Stimulated activated CD8-positive, alpha-beta memory T cell treated with anti-CD3 and anti-CD28 coated beads, Interleukin-4, amount 100 ng/mL, for 4 hours (primary cell): ENCODE measurements around the gene RAD54L.
"Not testable (repeated sequence)": the region's sequence is repeated elsewhere in the genome, so short reads cannot be mapped to it uniquely, and the experiment has no call there.

Experiments
- DNase-seq, 2 donors: peaks; one replicate each; pipeline ENCODE4 v3.0.0-alpha.2; 2020; ENCODE audit warnings: low read depth in 2 of 2, low spot score in 1 of 2

Gene RAD54L

GRCh38 chr1:46247436-46248121 is at the start of gene RAD54L:
Gene RAD54L (plus strand): TSS chr1:46247763. CDS start chr1:46248406, 643 bp downstream.
- DNase-seq = peak; percentile 92 to 93

GRCh38 chr1:46197964-46198811 is 49.4 kb upstream of the RAD54L start, which contains the start of gene POMGNT1:
Gene POMGNT1 (minus strand): TSS chr1:46198434. CDS start chr1:46197821, 613 bp downstream.
- DNase-seq = peak; percentile 41 to 46

- no peak for DNase-seq
Observed at GRCh38 chr1:46199233-46199749, 48.3 kb upstream of the RAD54L start.

- no peak for DNase-seq
Observed at GRCh38 chr1:46203738-46204405, 43.7 kb upstream of the RAD54L start.

- DNase-seq = no peak
Observed at GRCh38 chr1:46204406-46204742, 43.2 kb upstream of the RAD54L start.

- no peak for DNase-seq
Observed at GRCh38 chr1:46205141-46205540, 42.4 kb upstream of the RAD54L start.

- DNase-seq = no peak
Observed at GRCh38 chr1:46205791-46206190, 41.8 kb upstream of the RAD54L start.

- DNase-seq = no peak
Observed at GRCh38 chr1:46206399-46206798, 41.2 kb upstream of the RAD54L start.

GRCh38 chr1:46210561-46210960 is 37.0 kb upstream of the RAD54L start:
- DNase-seq = no peak

- DNase-seq = no peak
Observed at GRCh38 chr1:46211051-46211450, 36.5 kb upstream of the RAD54L start.

- DNase-seq = no peak
Observed at GRCh38 chr1:46215504-46215903, 32.1 kb upstream of the RAD54L start.

GRCh38 chr1:46218443-46218842 is 29.1 kb upstream of the RAD54L start:
- DNase-seq = no peak

- no peak for DNase-seq
Observed at GRCh38 chr1:46219551-46220520, 27.7 kb upstream of the RAD54L start.

- no peak for DNase-seq
Observed at GRCh38 chr1:46220808-46221207, 26.8 kb upstream of the RAD54L start.

GRCh38 chr1:46221749-46222148 is 25.8 kb upstream of the RAD54L start:
- no peak for DNase-seq

GRCh38 chr1:46223055-46223454 is 24.5 kb upstream of the RAD54L start:
- DNase-seq = not testable (repeated sequence)

GRCh38 chr1:46223472-46223943 is 24.1 kb upstream of the RAD54L start:
- peak; percentile 33 to 35 for DNase-seq

- DNase-seq = no peak
Observed at GRCh38 chr1:46224966-46225365, 22.6 kb upstream of the RAD54L start.

GRCh38 chr1:46231231-46231630 is 16.3 kb upstream of the RAD54L start:
- not testable (repeated sequence) for DNase-seq

- no peak for DNase-seq
Observed at GRCh38 chr1:46236882-46237281, 10.7 kb upstream of the RAD54L start.
